ENCODE measurements around the gene DNAJA1.
"Not testable (repeated sequence)": the region's sequence is repeated elsewhere in the genome, so short reads cannot be mapped to it uniquely, and the experiment has no call there.

DNAJA1 gene

GRCh38 chr9:33024966-33025571 is at the start of gene DNAJA1:
TSS of gene DNAJA1 (plus strand) at chr9:33025273. CDS start at chr9:33026485, 1,212 bp downstream.
- DNase-seq (ENCODE audit: low read depth): peak; percentile 87

- no peak for DNase-seq (ENCODE audit: low read depth)
These were observed 47.0 kb upstream of the DNAJA1 start for GRCh38 chr9:32978051-32978450.

GRCh38 chr9:32986971-32987370 is 38.1 kb upstream of the DNAJA1 start:
- DNase-seq (ENCODE audit: low read depth): peak; percentile 10

GRCh38 chr9:32989660-32990059 is 35.4 kb upstream of the DNAJA1 start:
- peak; percentile 6 for DNase-seq (ENCODE audit: low read depth)

GRCh38 chr9:32991897-32992594 is 33.0 kb upstream of the DNAJA1 start:
- peak; percentile 48 for DNase-seq (ENCODE audit: low read depth)

- peak; percentile 74 for DNase-seq (ENCODE audit: low read depth)
These were observed 32.4 kb upstream of the DNAJA1 start for GRCh38 chr9:32992595-32993238.

- peak; percentile 14 for DNase-seq (ENCODE audit: low read depth)
These were observed 24.4 kb upstream of the DNAJA1 start for GRCh38 chr9:33000682-33001055.

- not testable (repeated sequence) for DNase-seq (ENCODE audit: low read depth)
These were observed 19.7 kb upstream of the DNAJA1 start for GRCh38 chr9:33005335-33005734.

GRCh38 chr9:33007755-33008154 is 17.3 kb upstream of the DNAJA1 start:
- DNase-seq (ENCODE audit: low read depth): no peak

- DNase-seq (ENCODE audit: low read depth): no peak
These were observed 13.2 kb upstream of the DNAJA1 start for GRCh38 chr9:33011831-33012230.

GRCh38 chr9:33012328-33013069 is 12.6 kb upstream of the DNAJA1 start:
- DNase-seq (ENCODE audit: low read depth): no peak

GRCh38 chr9:33013962-33014664 is 11.0 kb upstream of the DNAJA1 start:
- DNase-seq (ENCODE audit: low read depth): no peak

GRCh38 chr9:33014665-33015014 is 10.4 kb upstream of the DNAJA1 start:
- DNase-seq (ENCODE audit: low read depth): no peak

GRCh38 chr9:33017283-33018041 is 7.6 kb upstream of the DNAJA1 start:
- no peak for DNase-seq (ENCODE audit: low read depth)

- no peak for DNase-seq (ENCODE audit: low read depth)
These were observed 5.3 kb upstream of the DNAJA1 start for GRCh38 chr9:33019797-33020196.

- no peak for DNase-seq (ENCODE audit: low read depth)
These were observed 2.8 kb upstream of the DNAJA1 start for GRCh38 chr9:33022303-33022702.

- DNase-seq (ENCODE audit: low read depth): no peak
These were observed 2.3 kb upstream of the DNAJA1 start for GRCh38 chr9:33022755-33023154.

GRCh38 chr9:33023661-33024060 is 1.4 kb upstream of the DNAJA1 start:
- DNase-seq (ENCODE audit: low read depth): no peak

- peak; percentile 46 for DNase-seq (ENCODE audit: low read depth)
These were observed 727 bp upstream of the DNAJA1 start for GRCh38 chr9:33024126-33024965.

- peak; percentile 31 for DNase-seq (ENCODE audit: low read depth)
These were observed 684 bp downstream of the DNAJA1 start for GRCh38 chr9:33025572-33026342.
